HepG2 (cell line): Measurements from ENCODE around the gene CIAO3. TPM values are rescaled to one million over a fixed set of nuclear protein-coding genes. Genes with fewer than 3 reads are reported as not detected.

ENCODE experiments used
- AGO2 ChIP-seq: fragments of 200-400 bp; formaldehyde crosslinking; optimal IDR thresholded peaks from 2 replicates; pipeline ENCODE3; 2017; ENCODE audit warnings: mild to moderate bottlenecking, low read depth, low read length, moderate library complexity
- CCAR2 ChIP-seq: fragments of 200-400 bp; formaldehyde crosslinking; optimal IDR thresholded peaks from 2 replicates; pipeline ENCODE3; 2018; ENCODE audit warnings: low read depth, mild to moderate bottlenecking, low read length, moderate library complexity
- CTCF ChIP-seq: sonication (generic); formaldehyde crosslinking; IDR thresholded peaks from 2 replicates; pipeline ENCODE4 v1.5.0; 2020; ENCODE audit warnings: mild to moderate bottlenecking, missing genetic modification reagents, moderate library complexity
- FOSL1 ChIP-seq: sonication (generic); formaldehyde crosslinking; IDR thresholded peaks from 2 replicates; pipeline ENCODE4 v1.9.0; 2021; ENCODE audit warnings: missing genetic modification reagents, borderline replicate concordance
- GABPB1 ChIP-seq: IDR thresholded peaks from 2 replicates; pipeline ENCODE4 v1.6.1; 2016; ENCODE audit warnings: mild to moderate bottlenecking, missing genetic modification reagents, moderate library complexity, missing compliant biosample characterization
- HHEX ChIP-seq: IDR thresholded peaks from 2 replicates; pipeline ENCODE4 v1.6.1; 2016; ENCODE audit warnings: control low read depth
- HNRNPL ChIP-seq: fragments of 200-400 bp; formaldehyde crosslinking; IDR thresholded peaks from 2 replicates; pipeline ENCODE4 v1.6.1; 2017; ENCODE audit warnings: mild to moderate bottlenecking, low read depth, low read length
- HOXA3 ChIP-seq: sonication (generic); formaldehyde crosslinking; IDR thresholded peaks from 2 replicates; pipeline ENCODE4 v1.5.0; 2020; ENCODE audit warnings: missing genetic modification reagents
- KDM4B ChIP-seq: sonication (generic); formaldehyde crosslinking; IDR thresholded peaks from 2 replicates; pipeline ENCODE4 v1.4.0; 2020; ENCODE audit warnings: missing genetic modification reagents
- MLXIP ChIP-seq: sonication (generic); formaldehyde crosslinking; IDR thresholded peaks from 2 replicates; pipeline ENCODE4 v1.9.0; 2021; ENCODE audit warnings: missing genetic modification reagents, borderline replicate concordance
- MNT ChIP-seq: fragments of 450-650 bp; IDR thresholded peaks from 2 replicates; pipeline ENCODE4 v1.6.1; 2016
- POLR2G ChIP-seq: fragments of 200-400 bp; formaldehyde crosslinking; IDR thresholded peaks from 2 replicates; pipeline ENCODE4 v1.6.1; 2018; ENCODE audit warnings: mild to moderate bottlenecking, low read depth, low read length, moderate library complexity
- RBM22 ChIP-seq: fragments of 200-400 bp; formaldehyde crosslinking; optimal IDR thresholded peaks from 2 replicates; pipeline ENCODE3; 2017; ENCODE audit warnings: mild to moderate bottlenecking, low read length, moderate library complexity
- TFAP4 ChIP-seq: sonication (generic); IDR thresholded peaks from 2 replicates; pipeline ENCODE4 v1.6.1; 2016; ENCODE audit warnings: low read depth, borderline replicate concordance
- TRIM22 ChIP-seq: fragments of 450-650 bp; IDR thresholded peaks from 2 replicates; pipeline ENCODE4 v1.6.1; 2017
- XRCC5 ChIP-seq: fragments of 200-400 bp; formaldehyde crosslinking; optimal IDR thresholded peaks from 2 replicates; pipeline ENCODE3; 2017; ENCODE audit warnings: mild to moderate bottlenecking, low read length
- ZMYM4 ChIP-seq: sonication (generic); formaldehyde crosslinking; IDR thresholded peaks from 2 replicates; pipeline ENCODE4 v1.8.1; 2023; ENCODE audit warnings: mild to moderate bottlenecking, missing genetic modification reagents
- ZNF230 ChIP-seq: sonication (generic); formaldehyde crosslinking; IDR thresholded peaks from 2 replicates; pipeline ENCODE4 v1.4.0; 2020; ENCODE audit warnings: mild to moderate bottlenecking, missing genetic modification reagents
- ZNF264 ChIP-seq: sonication (generic); formaldehyde crosslinking; IDR thresholded peaks from 2 replicates; pipeline ENCODE4 v1.4.0; 2020; ENCODE audit warnings: missing genetic modification reagents
- ZNF546 ChIP-seq: sonication (generic); formaldehyde crosslinking; conservative IDR thresholded peaks from 2 replicates; pipeline ENCODE4 v1.8.1; 2023; ENCODE audit warnings: mild to moderate bottlenecking, missing genetic modification reagents
- ZNF558 ChIP-seq: sonication (generic); formaldehyde crosslinking; IDR thresholded peaks from 2 replicates; pipeline ENCODE4 v1.9.0; 2022; ENCODE audit warnings: mild to moderate bottlenecking, missing genetic modification reagents, borderline replicate concordance
- ZNF629 ChIP-seq: sonication (generic); formaldehyde crosslinking; conservative IDR thresholded peaks from 2 replicates; pipeline ENCODE4 v1.5.0; 2020; ENCODE audit warnings: missing genetic modification reagents
- ZNF75D ChIP-seq: sonication (generic); formaldehyde crosslinking; IDR thresholded peaks from 2 replicates; pipeline ENCODE4 v1.8.1; 2023; ENCODE audit warnings: missing genetic modification reagents, mild to moderate bottlenecking, borderline replicate concordance
- ZNF777 ChIP-seq: sonication (generic); formaldehyde crosslinking; IDR thresholded peaks from 2 replicates; pipeline ENCODE4 v1.4.0; 2020; ENCODE audit warnings: missing genetic modification reagents
- ZSCAN22 ChIP-seq: sonication (generic); formaldehyde crosslinking; IDR thresholded peaks from 2 replicates; pipeline ENCODE4 v1.4.0; 2020; ENCODE audit warnings: mild to moderate bottlenecking, missing genetic modification reagents
- polyA plus RNA-seq, 8 experiments: library from polyadenylated mRNA; depleted of rRNA in 3 of 8; stranded (reverse) in 7 of 8; unstranded in 1 of 8; fragments of >200 nt; fragmentation: Illumina TruSeq in 4 of 8; extraction: Trizol in 4 of 8; gene quantifications; 2 replicates each; pipeline versions ENCODE4 v1.2.1 to v1.2.3, GENCODE V29; 2011 to 2016; ENCODE audit warnings: low read depth in 4 of 8, missing spikeins in 1 of 8, mixed read lengths in 1 of 8; ENCODE audit not compliant: insufficient read depth in 1 of 8
- total RNA-seq, 5 experiments: library from RNA; depleted of rRNA; stranded (reverse); fragments of >200 nt; fragmentation: Illumina TruSeq; extraction: Trizol; gene quantifications; 2 replicates each; pipeline ENCODE4 v1.2.3, GENCODE V29; 2016; ENCODE audit warnings: low read depth in 1 of 5

Gene CIAO3
- total and polyA plus RNA-seq, 2 of the 13 experiments (the other 11 are each of a cell fraction or from before 2014, with no cell fraction given): 21.7 to 25.0 TPM

GRCh38 chr16:685967-686366 lies 54.8 kb downstream of the CIAO3 start (continued):
- TF ChIP-seq ZNF558 (CRISPR knock-in tag): no peak
- no peak for TF ChIP-seq CCAR2
- TF ChIP-seq ZSCAN22 (CRISPR knock-in tag): no peak
- TF ChIP-seq MLXIP (CRISPR knock-in tag): no peak
- no peak for TF ChIP-seq KDM4B (CRISPR knock-in tag)
- TF ChIP-seq AGO2: no peak
- TF ChIP-seq ZNF230 (CRISPR knock-in tag): no peak
- no peak for TF ChIP-seq ZNF75D (CRISPR knock-in tag)
- TF ChIP-seq ZNF546 (CRISPR knock-in tag): no peak
- TF ChIP-seq ZNF777 (CRISPR knock-in tag): no peak
- TF ChIP-seq ZNF629 (CRISPR knock-in tag): no peak
- TF ChIP-seq ZMYM4 (CRISPR knock-in tag): no peak
- TF ChIP-seq XRCC5: peak; percentile 63
- TF ChIP-seq RBM22: no peak
- TF ChIP-seq TRIM22: no peak
- 0 out of 2 replicates have a peak, but pooled peaks have one; percentile 13 for TF ChIP-seq HOXA3 (CRISPR knock-in tag)
- peak; percentile 91 for TF ChIP-seq HNRNPL
- TF ChIP-seq ZNF264: no peak
- TF ChIP-seq HHEX (CRISPR knock-in tag): no peak
- TF ChIP-seq MNT: no peak
- no peak for TF ChIP-seq TFAP4
- TF ChIP-seq CTCF: peak; percentile 74
- TF ChIP-seq POLR2G: 0 out of 2 replicates have a peak, but pooled peaks have one; percentile 16
- TF ChIP-seq GABPB1: 0 out of 2 replicates have a peak, but pooled peaks have one; percentile 21
- no peak for TF ChIP-seq FOSL1 (CRISPR knock-in tag)
